SK-N-SH (cell line): ENCODE measurements around the gene CHRNG.

Source experiments
- EZH2phosphoT487 ChIP-seq: fragments of 200-600 bp; sonication (generic); IDR thresholded peaks from 2 replicates; pipeline ENCODE4 v1.6.1; 2017; ENCODE audit warnings: low read depth, mixed run types, mild to moderate bottlenecking, antibody characterized with exemption, moderate library complexity, borderline replicate concordance
- NRF1 ChIP-seq: IDR thresholded peaks from 2 replicates; pipeline ENCODE4 v1.6.1; 2012; ENCODE audit warnings: low read depth, mild to moderate bottlenecking, low read length

GRCh38 chr2:232511336-232511890 lies 28.1 kb upstream of the CHRNG start:
- TF ChIP-seq NRF1 (no peak), EZH2phosphoT487 (no peak)
